HepG2 (cell line): ENCODE measurements around the gene TCF12. TPM values are rescaled to one million over a fixed set of nuclear protein-coding genes. Genes with fewer than 3 reads are reported as not detected.

Experiments used
- ATAC-seq: fragments of 200-7000 bp; cut with Tn5 transposase; 3 replicates; pipeline ENCODE4 v1.9.1; 2020; ENCODE audit warnings: mild to moderate bottlenecking, moderate library complexity
- BruUV-seq: library from RNA; stranded (reverse); fragments of 400-500 nt; replicated peaks from 2 replicates; lab custom pipeline; 2021; lab: Mats Ljungman, UMichigan
- CTCF ChIA-PET: fragments of 300-600 bp; formaldehyde crosslinking; extraction: SDS; loops from one replicate; lab custom pipeline; 2021; ENCODE audit warnings: low total read pairs, inconsistent platforms, low intra/inter-chr PET ratio; lab: Yijun Ruan, JAX
- POLR2A ChIA-PET: fragments of 350-600 bp; sonication (Branson Sonifier 250); formaldehyde crosslinking; loops from one replicate; lab custom pipeline; 2020; ENCODE audit warnings: antibody characterized with exemption, inconsistent platforms; lab: Yijun Ruan, JAX
- DNase-seq: peaks from one replicate; pipeline ENCODE4 v3.0.0-alpha.2; 2015; ENCODE audit warnings: low spot score
- FAIRE-seq: peaks from 3 replicates; lab custom pipeline; 2011; peaks lifted over from hg19 to GRCh38; lab: Jason Lieb, UNC
- H2AFZ ChIP-seq: one replicate; pipeline ENCODE4 v1.6.1; 2011; ENCODE audit warnings: low read length, inconsistent platforms
- H3K27ac ChIP-seq: fragments of 300-600 bp; 3 replicates; pipeline ENCODE4 v1.8.0; 2011; ENCODE audit warnings: mixed run types, mild to moderate bottlenecking, mixed read lengths, low read length, inconsistent platforms; ENCODE audit not compliant: insufficient read depth; ENCODE audit errors: extremely low read length
- H3K27me3 ChIP-seq, 2 experiments: fragments of 200-600 bp in 1 of 2; 2 replicates in 1 of 2; 3 replicates in 1 of 2; pipeline versions ENCODE4 v1.6.0 to v1.8.0; 2011; ENCODE audit warnings: low read length in 2 of 2, mild to moderate bottlenecking in 2 of 2, moderate library complexity in 2 of 2, inconsistent platforms in 1 of 2; ENCODE audit not compliant: insufficient read depth in 2 of 2, control insufficient read depth in 1 of 2
- H3K36me3 ChIP-seq, 2 experiments: fragments of 200-600 bp in 1 of 2; replicated peaks in 1 of 2; 2 replicates in 1 of 2; 3 replicates in 1 of 2; pipeline versions ENCODE4 v1.5.1 to v1.8.0; 2011; ENCODE audit warnings: low read length in 2 of 2, inconsistent platforms in 1 of 2; ENCODE audit not compliant: insufficient read depth in 2 of 2, control insufficient read depth in 1 of 2
- H3K4me1 ChIP-seq: 2 replicates; pipeline ENCODE4 v1.5.1; 2012; ENCODE audit warnings: low read length, inconsistent platforms; ENCODE audit not compliant: insufficient read depth
- H3K4me2 ChIP-seq: 2 replicates; pipeline ENCODE4 v1.6.0; 2011; ENCODE audit warnings: low read depth, low read length, inconsistent platforms
- H3K4me3 ChIP-seq, 3 experiments: fragments of 200-600 bp in 1 of 3; sonication (generic), shearing (Covaris generic) in 1 of 3; replicated peaks in 1 of 3; 2 replicates each; pipeline ENCODE4 v1.5.1; 2011 to 2016; ENCODE audit warnings: low read length in 3 of 3, inconsistent platforms in 2 of 3, low read depth in 2 of 3, mild to moderate bottlenecking in 2 of 3, control low read depth in 1 of 3, mixed read lengths in 1 of 3; ENCODE audit not compliant: insufficient read depth in 1 of 3
- H3K79me2 ChIP-seq: one replicate; pipeline ENCODE4 v1.6.1; 2011; ENCODE audit warnings: low read length, inconsistent platforms; ENCODE audit not compliant: insufficient read depth
- H3K9ac ChIP-seq: 2 replicates; pipeline ENCODE4 v1.6.0; 2011; ENCODE audit warnings: mild to moderate bottlenecking, low read depth, low read length, inconsistent platforms; ENCODE audit not compliant: insufficient read depth
- H3K9me3 ChIP-seq: 2 replicates; pipeline ENCODE4 v1.5.1; 2012; ENCODE audit warnings: mild to moderate bottlenecking, low read length
- H4K20me1 ChIP-seq: 2 replicates; pipeline ENCODE4 v1.6.0; 2011; ENCODE audit warnings: inconsistent platforms, mild to moderate bottlenecking, low read length, moderate library complexity; ENCODE audit not compliant: insufficient read depth
- GMEB2 ChIP-seq: IDR thresholded peaks from 2 replicates; pipeline ENCODE4 v1.6.1; 2016; ENCODE audit warnings: missing biosample characterization, missing genetic modification reagents, low read depth
- HNF1A ChIP-seq, 2 experiments: sonication (generic) in 1 of 2; formaldehyde crosslinking in 1 of 2; IDR thresholded peaks; 2 replicates each; pipeline versions ENCODE4 v1.4.0 to v1.6.1; 2016 to 2020; ENCODE audit warnings: borderline replicate concordance in 1 of 2, low read depth in 1 of 2, mild to moderate bottlenecking in 1 of 2, missing genetic modification reagents in 1 of 2
- MIER3 ChIP-seq: IDR thresholded peaks from 2 replicates; pipeline ENCODE4 v1.6.1; 2016; ENCODE audit warnings: missing compliant biosample characterization, borderline replicate concordance
- MTA3 ChIP-seq: sonication (generic); formaldehyde crosslinking; IDR thresholded peaks from 2 replicates; pipeline ENCODE4 v1.4.0; 2020; ENCODE audit warnings: missing genetic modification reagents
- SRY ChIP-seq: sonication (generic); formaldehyde crosslinking; IDR thresholded peaks from 2 replicates; pipeline ENCODE4 v1.8.0; 2022; ENCODE audit warnings: mild to moderate bottlenecking, missing genetic modification reagents
- TBX2 ChIP-seq: sonication (generic); formaldehyde crosslinking; IDR thresholded peaks from 2 replicates; pipeline ENCODE4 v1.5.0; 2020; ENCODE audit warnings: missing genetic modification reagents, mild to moderate bottlenecking, borderline replicate concordance
- ZBTB1 ChIP-seq: sonication (generic); formaldehyde crosslinking; IDR thresholded peaks from 2 replicates; pipeline ENCODE4 v1.4.0; 2020; ENCODE audit warnings: missing genetic modification reagents, borderline replicate concordance
- ZFP91 ChIP-seq: sonication (generic); formaldehyde crosslinking; IDR thresholded peaks from 2 replicates; pipeline ENCODE4 v1.9.0; 2022; ENCODE audit warnings: missing genetic modification reagents, mild to moderate bottlenecking, borderline replicate concordance
- ZFX ChIP-seq: sonication (generic); formaldehyde crosslinking; IDR thresholded peaks from 2 replicates; pipeline ENCODE4 v1.4.0; 2020; ENCODE audit warnings: mild to moderate bottlenecking, low read depth, missing genetic modification reagents, moderate library complexity
- ZNF629 ChIP-seq: sonication (generic); formaldehyde crosslinking; conservative IDR thresholded peaks from 2 replicates; pipeline ENCODE4 v1.5.0; 2020; ENCODE audit warnings: missing genetic modification reagents
- ZNF660 ChIP-seq: sonication (generic); formaldehyde crosslinking; IDR thresholded peaks from 2 replicates; pipeline ENCODE4 v1.5.1; 2020; ENCODE audit warnings: mild to moderate bottlenecking, low read depth, missing genetic modification reagents, borderline replicate concordance
- WGBS: methylation state at CpG from one replicate; pipeline ENCODE4 v1.1.6; 2017; ENCODE audit warnings: low lambda C conversion rate; 5-methylcytosine and 5-hydroxymethylcytosine counted together
- in situ Hi-C: cut with HindIII; loops from 2 replicates; pipeline ENCODE4 v1.10.0; 2017; ENCODE audit warnings: low pct_unique_long_range_greater_than_20kb; ENCODE audit not compliant: extremely low pct_ligation_motif_present
- intact Hi-C: fragments of 100-400 bp; cut with micrococcal nuclease; formaldehyde crosslinking; loops from one replicate; pipeline ENCODE4 v1.10.0; 2022; ENCODE audit not compliant: unreplicated experiment
- polyA plus RNA-seq, 8 experiments: library from polyadenylated mRNA; depleted of rRNA in 3 of 8; stranded (reverse) in 7 of 8; unstranded in 1 of 8; fragments of >200 nt; fragmentation: Illumina TruSeq in 4 of 8; extraction: Trizol in 4 of 8; gene quantifications; 2 replicates each; pipeline versions ENCODE4 v1.2.1 to v1.2.3, GENCODE V29; 2011 to 2016; ENCODE audit warnings: low read depth in 4 of 8, missing spikeins in 1 of 8, mixed read lengths in 1 of 8; ENCODE audit not compliant: insufficient read depth in 1 of 8
- total RNA-seq, 5 experiments: library from RNA; depleted of rRNA; stranded (reverse); fragments of >200 nt; fragmentation: Illumina TruSeq; extraction: Trizol; gene quantifications; 2 replicates each; pipeline ENCODE4 v1.2.3, GENCODE V29; 2016; ENCODE audit warnings: low read depth in 1 of 5

TCF12 gene
- total and polyA plus RNA-seq, 2 of the 13 experiments (the other 11 are each of a cell fraction or from before 2014, with no cell fraction given) = 48.6 to 51.1 TPM

GRCh38 chr15:57314221-57314620, 395.8 kb downstream of the TCF12 start:
- Histone ChIP-seq H3K4me3 (no peak overlapping the region), H3K4me2 (no peak overlapping the region), H2AFZ (no peak overlapping the region), H3K4me1 (peaks cover 32% of the 10 kb centered on the region), H3K27ac (no peak overlapping the region), H3K79me2 (no peaks in the 10 kb centered on the region), H3K27me3 (no peaks in the 10 kb centered on the region; a peak in 1 of 5 replicates), H4K20me1 (no peaks in the 10 kb centered on the region), H3K9ac (no peak overlapping the region), H3K9me3 (no peaks in the 10 kb centered on the region), H3K36me3 (no peaks in the 10 kb centered on the region)
- WGBS = 78% methylated on average over 3 of the region's 3 CpGs
- CTCF ChIA-PET = no interaction called here
- intact Hi-C loops (no loop called here), in situ Hi-C loops (no loop called here)
- POLR2A ChIA-PET = no interaction called here
- TF ChIP-seq HNF1A (IDR thresholded peaks at IDR 0.05; ENCODE audit: low read depth) (no peak), HNF1A (CRISPR knock-in tag; IDR thresholded peaks at IDR 0.05; ENCODE audit: borderline replicate concordance) (no peak)
- ATAC-seq (no peak), FAIRE-seq (no peak), DNase-seq (no peak)
- no TSS peak for BruUV-seq

- intact Hi-C loops = no loop called here
- TF ChIP-seq ZBTB1 (no peak), ZNF629 (no peak), ZFX (CRISPR knock-in tag) (no peak), SRY (CRISPR knock-in tag) (no peak), MIER3 (CRISPR knock-in tag) (no peak), ZNF660 (CRISPR knock-in tag) (no peak), MTA3 (CRISPR knock-in tag) (no peak), GMEB2 (CRISPR knock-in tag) (no peak), ZFP91 (no peak), TBX2 (CRISPR knock-in tag) (no peak)
These were observed 398.0 kb downstream of the TCF12 start for GRCh38 chr15:57316451-57316850.

More at GRCh38 chr15:57316451-57316850, 398.0 kb downstream of the TCF12 start:
- 32% methylated on average over 3 of the region's 4 CpGs for WGBS
- DNase-seq (no peak), ATAC-seq (no peak), FAIRE-seq (no peak)
- CTCF ChIA-PET = no interaction called here
- peaks cover 28% of the 10 kb centered on the region for H3K4me1 ChIP-seq
- no TSS peak for BruUV-seq
- no peak overlapping the region for H3K9ac ChIP-seq
- in situ Hi-C loops = no loop called here
- H4K20me1 ChIP-seq = no peaks in the 10 kb centered on the region
- H3K27me3 ChIP-seq = no peaks in the 10 kb centered on the region; a peak in 1 of 5 replicates
- no peak overlapping the region for H2AFZ ChIP-seq
- no peak overlapping the region for H3K4me3 ChIP-seq
- no peaks in the 10 kb centered on the region for H3K9me3 ChIP-seq
- H3K27ac ChIP-seq = no peak overlapping the region
- H3K36me3 ChIP-seq = no peaks in the 10 kb centered on the region
- POLR2A ChIA-PET = no interaction called here
- no peaks in the 10 kb centered on the region for H3K79me2 ChIP-seq
- no peak overlapping the region for H3K4me2 ChIP-seq
